C4-2B (cell line): ENCODE data around the gene CERKL.

ENCODE experiments used
- CTCF ChIP-seq: fragments of 450-650 bp; conservative IDR thresholded peaks from 2 replicates; pipeline ENCODE4 v1.5.1; 2017; ENCODE audit warnings: mild to moderate bottlenecking
- ZFX ChIP-seq: fragments of 450-650 bp; IDR thresholded peaks from 2 replicates; pipeline ENCODE4 v1.6.1; 2017

DNA sequence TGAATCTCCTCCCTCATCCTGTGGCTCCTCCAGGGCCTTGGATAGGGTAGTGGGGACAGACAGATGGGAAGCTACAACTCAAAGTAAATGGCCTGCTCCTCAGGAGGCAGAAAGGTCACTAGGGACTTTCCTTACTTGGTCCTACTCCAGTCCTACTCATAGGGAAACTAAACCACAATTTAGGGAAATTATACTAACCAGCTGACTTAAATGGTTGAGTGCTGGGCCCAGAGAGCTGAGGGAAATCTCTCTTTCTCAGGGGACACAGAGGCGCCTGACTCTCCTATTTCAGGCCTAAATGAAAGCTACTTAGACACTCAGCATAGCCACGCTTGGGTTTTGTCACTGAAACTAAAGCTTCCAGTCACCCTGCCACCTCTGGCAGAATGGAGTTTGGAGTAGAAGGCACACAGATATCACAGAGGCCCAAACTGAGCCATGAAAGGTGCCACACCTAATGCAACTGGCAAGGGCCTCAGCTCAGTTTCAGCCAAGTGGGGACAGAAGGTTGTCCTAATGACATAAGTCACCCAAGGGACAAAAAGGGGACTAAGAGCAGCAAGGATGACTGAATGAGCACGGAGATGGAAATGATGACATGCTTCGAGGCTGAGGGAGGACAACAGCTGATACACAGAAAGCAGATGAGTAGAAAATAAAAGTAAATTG, 24.0 kb downstream of the CERKL start:
- TF ChIP-seq CTCF: no peak
- no peak for TF ChIP-seq ZFX
